HUES6 (cell line): Measurements from ENCODE around the gene BICDL1.

Experiments used
- H3K27ac ChIP-seq: 2 replicates; pipeline ENCODE4 v1.7.0; 2013; ENCODE audit warnings: low read depth, mild to moderate bottlenecking, low read length, inconsistent platforms
- H3K27me3 ChIP-seq: 2 replicates; pipeline ENCODE4 v1.6.1; 2013; ENCODE audit warnings: low read length; ENCODE audit not compliant: control insufficient read depth, insufficient read depth
- H3K36me3 ChIP-seq: 2 replicates; pipeline ENCODE4 v1.6.1; 2013; ENCODE audit warnings: low read length; ENCODE audit not compliant: control insufficient read depth, insufficient read depth
- H3K4me1 ChIP-seq: 2 replicates; pipeline ENCODE4 v1.6.1; 2013; ENCODE audit warnings: low read length; ENCODE audit not compliant: control insufficient read depth, insufficient read depth
- H3K4me3 ChIP-seq: 2 replicates; pipeline ENCODE4 v1.5.1; 2013; ENCODE audit warnings: low read depth, low read length
- H3K9ac ChIP-seq: one replicate; pipeline ENCODE4 v1.6.1; 2013; ENCODE audit warnings: mild to moderate bottlenecking, low read length
- H3K9me3 ChIP-seq: 2 replicates; pipeline ENCODE4 v1.6.1; 2013; ENCODE audit warnings: low read depth, low read length; ENCODE audit not compliant: control insufficient read depth, insufficient read depth

BICDL1 gene

DNA sequence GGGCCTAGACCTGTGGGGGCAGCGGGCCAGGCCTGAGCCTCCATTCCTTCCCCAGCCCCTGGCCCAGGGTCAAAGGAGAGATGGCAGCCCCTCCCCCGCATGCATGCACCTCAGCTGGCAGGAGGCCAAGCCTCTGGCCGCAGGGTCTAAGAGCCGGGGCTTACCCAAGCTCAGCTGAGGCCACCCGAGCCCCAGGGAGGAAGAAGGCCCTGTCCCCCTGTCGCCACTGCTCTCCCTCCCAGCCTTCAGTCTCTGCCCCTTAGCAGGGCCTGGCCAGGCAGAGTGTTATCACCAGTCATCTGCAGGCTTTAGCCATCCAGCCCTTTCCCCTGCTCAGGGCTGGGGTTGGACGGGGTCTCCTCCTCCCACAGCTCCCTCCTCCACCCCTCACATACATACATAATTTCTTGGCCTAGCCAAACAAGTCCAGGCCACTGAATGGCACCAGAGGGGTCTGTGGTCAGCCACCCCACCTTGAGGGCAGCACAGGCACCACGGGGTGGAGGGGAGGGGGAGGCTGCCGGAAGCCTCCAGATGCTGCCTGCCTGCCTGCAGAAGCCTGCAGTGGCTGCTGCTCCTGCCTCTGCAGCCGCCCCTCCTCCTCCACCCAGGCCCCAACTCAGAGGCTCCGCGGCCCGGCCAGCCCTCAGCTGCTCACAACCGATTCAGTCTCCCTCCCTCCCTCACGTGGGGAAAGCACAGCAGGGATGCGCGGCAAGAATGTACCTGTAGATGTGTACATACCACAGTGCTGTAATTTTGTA is 104.7 kb downstream of the BICDL1 start:
- Histone ChIP-seq H3K27ac (peak overlapping the region; percentile 11), H3K9ac (peak overlapping the region; percentile 20), H3K36me3 (peaks cover 31% of the 10 kb centered on the region), H3K9me3 (no peaks in the 10 kb centered on the region), H3K27me3 (no peaks in the 10 kb centered on the region), H3K4me1 (peaks cover 31% of the 10 kb centered on the region), H3K4me3 (peak overlapping the region; percentile 28; the same call in 1 of the 2 replicates)

DNA sequence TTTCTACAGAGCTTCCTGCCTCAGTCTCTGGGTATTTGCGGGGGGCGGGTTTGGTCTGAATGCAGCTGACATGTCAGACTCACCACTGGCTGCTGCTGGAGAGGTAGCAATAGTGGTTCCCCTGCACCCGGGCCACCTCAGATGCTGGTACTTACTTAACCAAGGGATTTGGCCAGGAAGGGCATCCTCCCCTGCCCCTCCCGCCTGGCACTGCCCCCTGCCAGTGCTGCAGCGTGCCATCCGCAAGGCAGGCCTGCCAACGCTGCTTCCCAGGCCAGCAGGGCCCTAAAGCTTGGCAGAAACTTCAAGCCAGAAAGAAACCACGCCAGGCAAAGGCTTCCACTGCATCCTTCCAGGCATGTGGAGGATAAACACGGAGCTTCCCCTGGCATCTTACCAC is 105.4 kb downstream of the BICDL1 start:
- H3K36me3 ChIP-seq: peaks cover 35% of the 10 kb centered on the region
- no peak overlapping the region for H3K27ac ChIP-seq
- H3K9me3 ChIP-seq: no peaks in the 10 kb centered on the region
- H3K4me1 ChIP-seq: peaks cover 31% of the 10 kb centered on the region
- H3K27me3 ChIP-seq: no peaks in the 10 kb centered on the region
- H3K4me3 ChIP-seq: no peak overlapping the region
- no peak overlapping the region for H3K9ac ChIP-seq

DNA sequence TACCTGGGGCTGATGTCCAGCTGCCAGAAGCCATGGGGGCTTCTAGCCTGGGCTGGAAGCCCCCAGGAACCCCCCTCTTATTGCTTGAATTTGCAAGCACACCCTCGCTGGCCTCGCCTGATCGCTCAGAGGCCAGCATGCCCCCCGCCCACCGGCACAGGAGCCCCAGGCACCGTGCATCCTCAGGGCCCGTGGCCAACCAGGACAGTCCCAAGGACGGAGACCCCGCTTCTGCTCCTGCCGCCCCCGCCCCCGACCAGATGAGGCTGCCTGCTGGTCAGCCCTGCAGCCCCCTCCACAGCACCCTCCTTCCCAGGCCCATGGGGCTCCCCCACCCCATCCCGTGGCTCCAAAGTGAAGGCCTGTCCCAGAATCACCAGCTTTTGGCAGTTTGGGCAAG is 106.3 kb downstream of the BICDL1 start:
- Histone ChIP-seq H3K9ac (no peak overlapping the region), H3K9me3 (no peaks in the 10 kb centered on the region), H3K4me1 (peaks cover 27% of the 10 kb centered on the region), H3K27ac (no peak overlapping the region), H3K36me3 (peaks cover 43% of the 10 kb centered on the region), H3K27me3 (no peaks in the 10 kb centered on the region), H3K4me3 (no peak overlapping the region)

DNA sequence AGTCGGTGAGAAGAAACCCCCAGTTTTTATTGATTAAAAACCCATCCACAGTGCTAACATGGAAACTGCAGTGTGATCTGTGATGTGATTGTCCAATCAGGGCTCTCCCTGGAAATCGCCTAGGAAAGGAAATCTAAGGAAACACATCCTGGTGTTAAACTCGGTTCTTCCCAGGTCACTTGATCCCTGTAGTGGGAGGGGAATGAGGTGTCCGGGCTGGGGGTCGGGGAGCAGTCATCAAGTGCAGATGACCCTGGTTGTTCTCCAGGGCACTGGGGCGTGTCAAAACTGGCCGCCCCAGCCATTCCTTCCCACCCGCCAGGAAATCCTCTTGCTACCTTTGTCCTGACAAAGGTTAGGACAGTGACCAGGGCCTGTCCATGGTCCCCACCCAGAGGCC is 106.7 kb downstream of the BICDL1 start:
- Histone ChIP-seq H3K9ac (no peak overlapping the region), H3K9me3 (no peaks in the 10 kb centered on the region), H3K27ac (no peak overlapping the region), H3K27me3 (no peaks in the 10 kb centered on the region), H3K4me3 (no peak overlapping the region), H3K36me3 (peaks cover 47% of the 10 kb centered on the region), H3K4me1 (peaks cover 27% of the 10 kb centered on the region)

DNA sequence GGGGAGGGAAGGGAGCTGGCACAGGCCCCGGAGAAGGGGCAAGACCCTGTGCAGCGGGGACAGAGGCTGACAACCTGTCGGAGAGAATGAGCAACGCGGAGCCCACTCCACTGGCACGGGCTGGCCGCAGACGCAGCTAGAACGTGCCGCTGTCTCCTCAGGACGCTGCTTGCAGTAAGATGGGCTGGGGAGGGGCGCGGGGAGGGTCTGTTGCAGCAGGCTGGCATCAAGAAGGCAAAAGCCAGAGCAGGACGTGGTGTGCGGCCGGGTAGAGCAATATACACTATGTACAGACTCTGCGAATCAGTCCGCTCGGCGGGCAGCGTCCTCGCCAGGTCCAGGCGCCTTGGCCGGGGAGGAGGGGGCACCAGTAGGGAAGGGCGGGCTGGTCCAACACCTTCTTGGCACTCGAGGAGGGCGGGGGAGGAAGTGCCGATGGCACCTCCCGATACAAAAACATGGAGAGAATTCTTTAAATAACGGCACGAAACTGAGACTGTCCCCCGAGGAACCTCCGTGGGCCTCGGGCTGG is 107.7 kb downstream of the BICDL1 start:
- no peak overlapping the region for H3K9ac ChIP-seq
- peaks cover 48% of the 10 kb centered on the region for H3K36me3 ChIP-seq
- no peaks in the 10 kb centered on the region for H3K27me3 ChIP-seq
- H3K27ac ChIP-seq: no peak overlapping the region
- peaks cover 25% of the 10 kb centered on the region for H3K4me1 ChIP-seq
- H3K9me3 ChIP-seq: no peaks in the 10 kb centered on the region
- H3K4me3 ChIP-seq: no peak overlapping the region

DNA sequence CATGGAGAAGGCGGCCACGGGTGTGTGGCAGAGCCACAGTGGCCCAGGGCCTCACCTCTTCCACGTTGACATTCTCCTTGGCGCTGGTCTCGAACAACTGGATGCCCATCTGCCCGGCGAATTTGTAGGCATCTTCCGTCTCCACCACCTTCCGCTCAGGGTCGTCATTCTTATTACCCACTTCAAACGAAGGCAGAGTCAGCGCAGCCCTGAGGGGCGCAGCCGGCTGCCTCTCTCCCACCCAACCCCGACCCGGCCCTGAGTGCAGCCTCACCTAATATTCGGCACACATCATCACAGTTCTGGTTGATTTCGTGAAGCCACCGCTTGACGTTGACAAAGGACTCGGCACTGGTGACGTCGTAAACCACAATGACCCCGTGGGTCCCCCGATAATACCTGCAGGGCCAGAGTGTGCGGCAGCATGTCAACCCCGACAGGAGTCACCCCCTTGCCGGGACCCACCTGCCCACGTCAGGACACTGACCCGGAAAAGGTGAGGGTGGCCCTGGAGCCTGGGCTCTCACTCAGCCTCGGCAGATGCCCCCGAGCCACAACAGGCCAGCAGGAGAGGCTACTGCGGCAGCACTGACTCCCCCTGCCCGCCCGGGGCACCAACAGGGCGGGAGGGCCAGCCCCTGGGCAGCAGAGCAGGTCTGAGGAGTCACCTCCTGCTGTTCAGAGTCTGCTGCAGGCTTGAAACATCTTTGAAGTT is 109.9 kb downstream of the BICDL1 start:
- Histone ChIP-seq H3K9ac (no peak overlapping the region), H3K27ac (no peak overlapping the region), H3K9me3 (no peaks in the 10 kb centered on the region), H3K4me1 (peaks cover 10% of the 10 kb centered on the region), H3K27me3 (no peaks in the 10 kb centered on the region), H3K4me3 (no peak overlapping the region), H3K36me3 (peaks cover 57% of the 10 kb centered on the region)

DNA sequence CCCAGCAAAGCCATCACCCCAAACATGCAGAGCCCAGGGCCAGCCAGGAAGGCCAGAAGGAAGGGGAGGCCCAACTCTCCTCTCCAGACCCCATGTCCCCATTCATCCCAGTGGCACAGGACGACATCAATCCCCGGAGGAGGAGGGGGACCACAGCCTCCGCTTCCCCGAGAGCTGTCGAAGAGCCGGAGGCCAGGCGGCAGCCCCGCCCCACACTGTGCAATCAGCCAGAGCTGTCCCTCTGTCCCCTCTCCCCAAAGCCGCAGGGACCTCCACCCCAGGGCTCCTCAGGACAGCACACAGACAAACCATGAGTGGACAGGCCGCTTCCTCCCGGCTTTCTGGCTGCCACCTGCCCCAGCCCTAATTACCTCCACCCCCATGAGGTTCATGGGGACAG is 110.7 kb downstream of the BICDL1 start:
- Histone ChIP-seq H3K27me3 (no peaks in the 10 kb centered on the region), H3K9ac (no peak overlapping the region), H3K27ac (no peak overlapping the region)

DNA sequence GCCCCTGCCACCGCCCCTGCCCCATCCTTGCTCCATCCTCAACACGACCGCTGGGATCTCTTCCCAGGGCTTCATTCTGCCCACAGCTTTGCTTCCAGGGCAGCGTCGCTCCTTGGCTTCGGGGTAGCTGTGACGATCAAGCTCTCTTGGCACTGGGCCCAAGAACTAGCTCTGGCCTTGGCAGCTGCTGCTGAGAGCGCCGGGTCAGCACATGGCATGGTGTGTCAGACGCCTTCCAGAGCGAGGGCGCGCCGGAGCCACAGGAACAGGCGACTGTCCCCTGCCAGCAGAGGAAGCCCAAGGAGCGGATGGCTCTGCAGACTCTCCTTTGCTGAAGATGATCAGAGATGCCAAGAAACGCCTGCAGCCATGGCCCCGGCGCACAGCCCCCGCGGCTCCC is 111.6 kb downstream of the BICDL1 start:
- Histone ChIP-seq H3K36me3 (peaks cover 63% of the 10 kb centered on the region), H3K9ac (no peak overlapping the region), H3K27ac (0 out of 2 replicates have a peak overlapping the region, but pooled peaks have one; percentile 3)

More for the DNA sequence above, 110.7 kb downstream of the BICDL1 start:
- no peak overlapping the region for H3K4me3 ChIP-seq
- peaks cover 57% of the 10 kb centered on the region for H3K36me3 ChIP-seq
- peaks cover 2% of the 10 kb centered on the region for H3K4me1 ChIP-seq
- H3K9me3 ChIP-seq: no peaks in the 10 kb centered on the region

DNA sequence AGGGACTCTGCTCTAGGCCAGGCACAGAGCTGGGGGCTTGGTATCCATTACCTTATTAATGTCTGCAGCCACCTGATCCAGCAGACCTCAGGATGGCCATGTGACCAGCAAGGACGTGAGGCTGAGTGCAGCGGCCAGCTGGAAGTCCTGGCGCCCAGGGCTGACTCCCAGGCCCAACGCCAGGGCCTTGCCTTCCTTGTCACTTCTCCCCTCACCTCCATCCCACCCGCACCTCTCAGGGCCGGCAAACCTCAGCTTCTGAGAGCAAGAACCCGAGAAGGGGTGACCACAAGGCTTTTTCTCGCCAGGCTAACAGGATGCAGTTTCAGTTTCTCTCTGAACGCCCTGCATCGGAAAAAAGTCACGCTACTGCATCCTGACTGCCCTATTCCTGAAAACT is 112.1 kb downstream of the BICDL1 start:
- Histone ChIP-seq H3K4me3 (no peak overlapping the region), H3K27ac (0 out of 2 replicates have a peak overlapping the region, but pooled peaks have one; percentile 3)

More for the DNA sequence above, 111.6 kb downstream of the BICDL1 start:
- no peaks in the 10 kb centered on the region for H3K27me3 ChIP-seq
- H3K4me3 ChIP-seq: no peak overlapping the region
- H3K4me1 ChIP-seq: peaks cover 8% of the 10 kb centered on the region
- no peaks in the 10 kb centered on the region for H3K9me3 ChIP-seq

DNA sequence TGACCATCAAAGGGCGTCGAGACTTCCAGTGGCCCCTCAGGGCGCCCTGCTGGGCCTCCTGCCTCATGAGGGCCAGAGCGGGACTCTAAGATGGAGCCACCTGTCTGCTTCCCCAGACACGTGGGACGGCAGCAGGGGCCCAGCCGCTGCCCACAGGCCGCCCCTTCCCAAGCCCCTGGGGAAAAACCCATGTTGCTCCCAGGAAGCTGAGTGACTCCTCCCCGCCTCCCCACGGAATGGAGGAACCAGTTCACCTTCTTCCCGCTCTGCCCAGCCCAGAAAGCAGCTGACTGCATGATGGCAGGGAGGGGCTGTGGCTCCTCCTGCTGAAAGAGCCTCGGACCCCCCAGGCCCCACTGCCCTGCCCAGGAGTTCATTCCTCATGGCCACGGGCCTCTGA is 112.6 kb downstream of the BICDL1 start:
- peaks cover 63% of the 10 kb centered on the region for H3K36me3 ChIP-seq
- no peaks in the 10 kb centered on the region for H3K9me3 ChIP-seq
- no peak overlapping the region for H3K9ac ChIP-seq
- H3K4me3 ChIP-seq: no peak overlapping the region
- H3K4me1 ChIP-seq: peaks cover 11% of the 10 kb centered on the region
- no peak overlapping the region for H3K27ac ChIP-seq
- no peaks in the 10 kb centered on the region for H3K27me3 ChIP-seq

More for the DNA sequence above, 112.1 kb downstream of the BICDL1 start:
- Histone ChIP-seq H3K27me3 (no peaks in the 10 kb centered on the region), H3K36me3 (peaks cover 65% of the 10 kb centered on the region), H3K4me1 (peaks cover 11% of the 10 kb centered on the region), H3K9ac (no peak overlapping the region), H3K9me3 (no peaks in the 10 kb centered on the region)
